Endothelial cell of umbilical vein (primary cell): ENCODE measurements around the gene RPLP2. TPM values are rescaled to one million over a fixed set of nuclear protein-coding genes. Genes with fewer than 3 reads are reported as not detected.
A peak's percentile ranks its signal among the peaks of the same experiment; 100 is the strongest.

Source experiments
- BruUV-seq: library from RNA; stranded (reverse); fragments of 400-500 nt; replicated peaks from 2 replicates; lab custom pipeline; 2021; lab: Mats Ljungman, UMichigan
- CTCF ChIA-PET: fragments of 300-600, 350-600 bp; sonication (Branson Sonifier 250); formaldehyde crosslinking; loops from one replicate; lab custom pipeline; 2021; ENCODE audit warnings: antibody characterized with exemption, inconsistent platforms; lab: Charles Lee
- POLR2A ChIA-PET: fragments of 300-600, 350-600 bp; sonication (Branson Sonifier 250); formaldehyde crosslinking; loops from one replicate; lab custom pipeline; 2021; ENCODE audit warnings: antibody characterized with exemption, inconsistent platforms; lab: Charles Lee
- DNase-seq: peaks from one replicate; pipeline ENCODE4 v3.0.0-alpha.2; 2011; ENCODE audit warnings: low read depth, low spot score
- FAIRE-seq: peaks from 2 replicates; lab custom pipeline; 2011; peaks lifted over from hg19 to GRCh38; lab: Jason Lieb, UNC
- H2AFZ ChIP-seq: 2 replicates; pipeline ENCODE4 v1.6.0; 2012; ENCODE audit warnings: low read depth, low read length, control low read depth, inconsistent platforms
- H3K27ac ChIP-seq: 2 replicates; pipeline ENCODE4 v1.5.1; 2011; ENCODE audit warnings: low read depth, mild to moderate bottlenecking, control low read depth, low read length, moderate library complexity; ENCODE audit not compliant: insufficient read depth
- H3K27me3 ChIP-seq, 2 experiments: 2 replicates each; pipeline versions ENCODE4 v1.6.0 to v1.6.1; 2011; ENCODE audit warnings: low read length in 2 of 2, mixed read lengths in 1 of 2; ENCODE audit not compliant: control insufficient read depth in 2 of 2, insufficient read depth in 2 of 2
- H3K36me3 ChIP-seq, 2 experiments: 2 replicates in 1 of 2; 3 replicates in 1 of 2; pipeline ENCODE4 v1.5.1; 2011; ENCODE audit warnings: low read length in 2 of 2, mild to moderate bottlenecking in 1 of 2, moderate library complexity in 1 of 2; ENCODE audit not compliant: control insufficient read depth in 2 of 2, insufficient read depth in 2 of 2; ENCODE audit errors: extremely low read depth in 1 of 2
- H3K4me1 ChIP-seq: 3 replicates; pipeline ENCODE4 v1.5.1; 2011; ENCODE audit warnings: mild to moderate bottlenecking, low read length; ENCODE audit not compliant: control insufficient read depth, insufficient read depth; ENCODE audit errors: extremely low read depth
- H3K4me2 ChIP-seq: 2 replicates; pipeline ENCODE4 v1.6.1; 2011; ENCODE audit warnings: low read length, control low read depth, mixed read lengths; ENCODE audit not compliant: insufficient read depth
- H3K4me3 ChIP-seq, 3 experiments: fragments of 200-600 bp in 1 of 3; sonication (generic), shearing (Covaris generic) in 1 of 3; replicated peaks in 1 of 3; 2 replicates each; pipeline ENCODE4 v1.5.1; 2011 to 2016; ENCODE audit warnings: control low read depth in 3 of 3, low read length in 3 of 3, mild to moderate bottlenecking in 2 of 3, inconsistent platforms in 1 of 3, low read depth in 1 of 3, moderate library complexity in 1 of 3; ENCODE audit not compliant: insufficient read depth in 1 of 3
- H3K79me2 ChIP-seq: 2 replicates; pipeline ENCODE4 v1.6.0; 2012; ENCODE audit warnings: low read length, inconsistent platforms; ENCODE audit not compliant: control insufficient read depth, insufficient read depth
- H3K9ac ChIP-seq: replicated peaks from 2 replicates; pipeline ENCODE3; 2011; ENCODE audit warnings: low read length, control low read depth; ENCODE audit not compliant: insufficient read depth; ENCODE audit errors: extremely low read depth
- H3K9me1 ChIP-seq: replicated peaks from 3 replicates; pipeline ENCODE4 v1.6.0; 2011; ENCODE audit warnings: mild to moderate bottlenecking, low read length; ENCODE audit not compliant: control insufficient read depth, insufficient read depth; ENCODE audit errors: extremely low read depth
- H3K9me3 ChIP-seq: replicated peaks from 2 replicates; pipeline ENCODE4 v1.5.1; 2012; ENCODE audit warnings: low read length, inconsistent platforms; ENCODE audit not compliant: control insufficient read depth, insufficient read depth
- H4K20me1 ChIP-seq: replicated peaks from 2 replicates; pipeline ENCODE3; 2011; ENCODE audit warnings: mild to moderate bottlenecking, low read length; ENCODE audit not compliant: control insufficient read depth, insufficient read depth; ENCODE audit errors: extremely low read depth
- CTCF ChIP-seq, 2 donors: IDR thresholded peaks; 1 replicate in 1 of 2; 2 replicates in 1 of 2; pipeline ENCODE4 v1.5.1; 2011; ENCODE audit warnings: low read length in 2 of 2, mild to moderate bottlenecking in 2 of 2, moderate library complexity in 2 of 2, control low read depth in 1 of 2, inconsistent platforms in 1 of 2, low read depth in 1 of 2; ENCODE audit not compliant: insufficient read depth in 1 of 2; ENCODE audit errors: extremely low read depth in 1 of 2
- EZH2 ChIP-seq: IDR thresholded peaks from 2 replicates; pipeline ENCODE4 v1.6.1; 2012; ENCODE audit warnings: borderline replicate concordance, low read depth, mild to moderate bottlenecking, moderate library complexity, low read length, inconsistent platforms; ENCODE audit not compliant: severe bottlenecking
- FOS ChIP-seq: IDR thresholded peaks from 2 replicates; pipeline ENCODE4 v1.6.1; 2011; ENCODE audit warnings: mild to moderate bottlenecking, low read length, moderate library complexity, borderline replicate concordance; ENCODE audit not compliant: insufficient read depth
- GATA2 ChIP-seq: IDR thresholded peaks from 2 replicates; pipeline ENCODE4 v1.7.0; 2011; ENCODE audit warnings: low read depth, mild to moderate bottlenecking, moderate library complexity, mixed read lengths, low read length; ENCODE audit not compliant: insufficient read length, insufficient read depth
- JUN ChIP-seq: IDR thresholded peaks from 2 replicates; pipeline ENCODE4 v1.6.1; 2011; ENCODE audit warnings: borderline replicate concordance, low read depth; ENCODE audit not compliant: insufficient read length, insufficient read depth
- MAX ChIP-seq: IDR thresholded peaks from 2 replicates; pipeline ENCODE4 v1.6.1; 2011; ENCODE audit not compliant: insufficient read depth, insufficient read length
- MYC ChIP-seq: IDR thresholded peaks from one replicate; pipeline ENCODE4 v1.6.1; 2011; ENCODE audit warnings: mild to moderate bottlenecking, low read depth, low read length
- POLR2A ChIP-seq: IDR thresholded peaks from 2 replicates; pipeline ENCODE4 v1.6.1; 2012; ENCODE audit warnings: low read depth, mild to moderate bottlenecking, control low read depth, low read length
- POLR2AphosphoS5 ChIP-seq: IDR thresholded peaks from 2 replicates; pipeline ENCODE4 v1.6.1; 2012; ENCODE audit warnings: low read depth, mild to moderate bottlenecking, control low read depth, low read length, moderate library complexity; ENCODE audit not compliant: insufficient read depth
- dilution Hi-C: fragments of 300-500 bp; cut with MboI; formaldehyde crosslinking; loops from one replicate; pipeline ENCODE4 v1.15.0; 2019; ENCODE audit warnings: low sequenced_read_pairs; ENCODE audit not compliant: extremely low pct_ligation_motif_present
- intact Hi-C: fragments of 100-400 bp; cut with micrococcal nuclease; formaldehyde crosslinking; loops from one replicate; pipeline ENCODE4 v1.10.0; 2022
- polyA plus RNA-seq, 4 experiments: library from polyadenylated mRNA; depleted of rRNA in 3 of 4; stranded (reverse) in 3 of 4; unstranded in 1 of 4; fragments of >200 nt; gene quantifications; 2 replicates each; pipeline versions ENCODE4 v1.2.1 to v1.2.3, GENCODE V29; 2011 to 2012; ENCODE audit warnings: missing spikeins in 1 of 4
- total RNA-seq: library from RNA; stranded (reverse); gene quantifications from 2 replicates; pipeline ENCODE4 v1.2.3, GENCODE V29; 2021

Gene RPLP2
- total and polyA plus RNA-seq, 2 donors (not counting 3 experiments of a cell fraction or from before 2014, with no cell fraction given): 1,579 to 1,739 TPM

DNA sequence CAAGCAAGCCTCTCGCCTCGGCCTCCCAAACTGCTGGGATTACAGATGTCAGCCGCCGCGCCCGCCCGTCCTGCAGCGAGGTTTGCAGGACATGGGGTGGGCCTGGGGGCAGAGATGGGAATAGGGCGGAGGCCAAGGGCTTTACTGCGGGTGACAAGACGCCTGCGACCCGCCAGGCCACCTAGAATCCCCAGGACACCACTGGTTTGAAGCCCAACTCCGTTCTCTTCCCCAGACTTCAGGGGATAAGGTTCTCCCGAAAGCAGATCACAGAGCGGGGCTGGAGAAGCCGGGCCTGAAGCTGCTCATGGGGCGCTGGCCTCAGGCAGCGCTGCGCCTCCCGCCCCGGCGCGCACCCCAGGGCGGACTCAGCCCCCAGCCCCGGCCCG lies 32.2 kb downstream of the RPLP2 start:
- Histone ChIP-seq H3K9ac (peak overlapping the region; percentile 92), H3K79me2 (peaks cover 56% of the 10 kb centered on the region), H3K9me3 (no peaks in the 10 kb centered on the region), H3K4me1 (peaks cover 38% of the 10 kb centered on the region), H3K27ac (peak overlapping the region; percentile 95), H3K36me3 (peaks cover 22 to 33% of the 10 kb centered on the region in 2 experiments), H2AFZ (no peak overlapping the region), H3K27me3 (no peaks in the 10 kb centered on the region), H3K9me1 (no peaks in the 10 kb centered on the region), H4K20me1 (no peaks in the 10 kb centered on the region), H3K4me3 (peak overlapping the region; percentile 84 to 95 (median 94)), H3K4me2 (peak overlapping the region; percentile 18)
- no peak for TF ChIP-seq MAX
- TF ChIP-seq POLR2A: no peak
- no peak for TF ChIP-seq FOS
- TF ChIP-seq GATA2: no peak
- no peak for TF ChIP-seq EZH2
- TF ChIP-seq MYC: no peak
- TF ChIP-seq CTCF (IDR thresholded peaks at IDR 0.05; ENCODE audit: extremely low read depth in 1 of 2, insufficient read depth in 1 of 2, low read depth in 1 of 2, low read length in 2 of 2): no peak
- no peak for TF ChIP-seq POLR2AphosphoS5
- TF ChIP-seq JUN: no peak
- dilution Hi-C loops (no loop called here), intact Hi-C loops (no loop called here)
- TSS peak; percentile 67 for BruUV-seq
- CTCF ChIA-PET: no interaction called here
- POLR2A ChIA-PET: interaction anchor here (1.0 to 4.1 kb wide), 4 partner anchors 8 to 22 kb away, joined by 3 to 28 read pairs (median 20); partner anchors contain the start of genes CD151 and PNPLA2
- no peak for DNase-seq
- no peak for FAIRE-seq
